ENCODE results near the gene AGAP1. TPM values are rescaled to one million over a fixed set of nuclear protein-coding genes. Genes with fewer than 3 reads are reported as not detected.

The AGAP1 gene
- total and polyA plus RNA-seq, 2 donors: 1.7 to 3.0 TPM

- H3K4me3 ChIP-seq (ENCODE audit: low read length in 2 of 2): no peak overlapping the region
- H3K4me1 ChIP-seq (ENCODE audit: control insufficient read depth in 2 of 2, insufficient read depth in 2 of 2, low read length in 2 of 2): no peaks in the 10 kb centered on the region
- no peaks in the 10 kb centered on the region for H3K9me3 ChIP-seq (ENCODE audit: control insufficient read depth in 2 of 2, insufficient read depth in 1 of 2, low read length in 1 of 2)
- H3K27ac ChIP-seq (ENCODE audit: low read depth in 1 of 2, low read length in 1 of 2): no peak overlapping the region
- 94% methylated on average over 3 of the region's 3 CpGs for WGBS
- no peaks in the 10 kb centered on the region for H3K27me3 ChIP-seq (ENCODE audit: control insufficient read depth in 2 of 2, insufficient read depth in 1 of 2, low read length in 1 of 2)
- H3K36me3 ChIP-seq (ENCODE audit: control insufficient read depth in 2 of 2, insufficient read depth in 2 of 2, low read length in 1 of 2): no peaks in the 10 kb centered on the region
- DNase-seq (ENCODE audit: low read depth in 6 of 9, low spot score in 9 of 9): no peak
These were observed 52.2 kb downstream of the AGAP1 start for GRCh38 chr2:235546151-235546435.

- Histone ChIP-seq H3K27ac (ENCODE audit: low read depth in 1 of 2, low read length in 1 of 2) (no peak overlapping the region), H3K27me3 (ENCODE audit: control insufficient read depth in 2 of 2, insufficient read depth in 1 of 2, low read length in 1 of 2) (no peaks in the 10 kb centered on the region), H3K36me3 (ENCODE audit: control insufficient read depth in 2 of 2, insufficient read depth in 2 of 2, low read length in 1 of 2) (no peaks in the 10 kb centered on the region), H3K4me1 (ENCODE audit: control insufficient read depth in 2 of 2, insufficient read depth in 2 of 2, low read length in 2 of 2) (no peaks in the 10 kb centered on the region), H3K4me3 (ENCODE audit: low read length in 2 of 2) (no peak overlapping the region), H3K9me3 (ENCODE audit: control insufficient read depth in 2 of 2, insufficient read depth in 1 of 2, low read length in 1 of 2) (no peaks in the 10 kb centered on the region)
- DNase-seq (ENCODE audit: low read depth in 6 of 9, low spot score in 9 of 9): no peak
- 91% methylated on average over 9 of the region's 9 CpGs for WGBS
These were observed 52.6 kb downstream of the AGAP1 start for GRCh38 chr2:235546436-235546835.

DNA sequence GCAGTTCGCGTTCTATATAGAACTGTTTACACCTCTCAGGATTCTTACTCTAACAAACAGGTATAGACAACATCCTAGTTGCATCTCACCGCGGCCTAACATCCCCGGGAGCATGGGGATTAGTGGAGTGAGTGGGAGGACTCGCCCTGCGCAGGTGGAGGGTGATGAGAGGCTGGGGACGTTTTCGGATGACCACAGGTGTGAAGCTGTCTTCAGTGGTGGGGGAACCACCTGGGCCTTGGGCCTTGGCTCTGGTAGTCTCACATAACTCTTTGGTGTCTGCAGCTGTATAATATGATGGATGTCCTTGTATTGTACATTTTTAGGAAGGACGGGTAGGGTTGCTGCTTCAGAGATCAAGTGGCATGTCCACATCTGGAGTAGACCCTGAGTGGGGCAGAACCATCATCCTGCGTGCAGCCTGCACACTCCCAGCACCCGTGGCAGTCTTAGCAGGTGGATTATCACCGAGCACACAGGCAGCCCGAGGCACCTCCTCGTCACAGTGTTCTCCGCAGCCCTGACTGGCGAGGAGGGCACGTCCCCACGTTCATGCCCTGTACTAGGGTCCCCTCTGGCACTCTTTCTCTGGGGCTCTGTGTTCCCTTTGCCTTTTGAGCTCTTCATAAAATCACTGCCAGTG, 56.0 kb downstream of the AGAP1 start:
- H3K9me3 ChIP-seq (ENCODE audit: control insufficient read depth in 2 of 2, insufficient read depth in 1 of 2, low read length in 1 of 2): no peaks in the 10 kb centered on the region
- no peak for DNase-seq (ENCODE audit: low read depth in 6 of 9, low spot score in 9 of 9)
- H3K36me3 ChIP-seq (ENCODE audit: control insufficient read depth in 2 of 2, insufficient read depth in 2 of 2, low read length in 1 of 2): no peaks in the 10 kb centered on the region
- H3K27ac ChIP-seq (ENCODE audit: low read depth in 1 of 2, low read length in 1 of 2): no peak overlapping the region
- WGBS: 94% methylated on average over 19 of the region's 19 CpGs
- no peaks in the 10 kb centered on the region for H3K4me1 ChIP-seq (ENCODE audit: control insufficient read depth in 2 of 2, insufficient read depth in 2 of 2, low read length in 2 of 2)
- H3K4me3 ChIP-seq (ENCODE audit: low read length in 2 of 2): no peak overlapping the region
- H3K27me3 ChIP-seq (ENCODE audit: control insufficient read depth in 2 of 2, insufficient read depth in 1 of 2, low read length in 1 of 2): peaks cover 0 to 3% of the 10 kb centered on the region in 2 donors

DNA sequence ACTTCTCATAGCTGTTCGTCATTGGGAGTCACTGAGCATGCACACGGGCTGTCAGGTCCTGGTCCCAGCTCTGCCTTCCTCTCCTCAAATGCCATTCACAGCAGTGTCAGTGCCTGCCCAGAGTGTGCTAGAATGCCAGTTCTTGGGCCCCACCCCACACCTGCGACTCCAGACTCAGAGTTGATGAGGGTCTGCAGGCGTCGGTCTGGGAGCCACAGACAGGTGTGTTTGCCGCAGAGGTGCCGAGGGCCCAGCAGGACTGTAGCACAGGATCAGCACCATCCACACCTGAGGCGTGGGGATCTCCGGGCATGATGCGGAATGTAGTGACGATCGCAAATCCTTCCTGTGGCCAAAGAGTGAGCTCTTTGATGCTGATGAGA, 56.5 kb downstream of the AGAP1 start:
- H3K4me3 ChIP-seq (ENCODE audit: low read length in 2 of 2): no peak overlapping the region
- H3K27ac ChIP-seq (ENCODE audit: low read depth in 1 of 2, low read length in 1 of 2): no peak overlapping the region
- peaks cover 0 to 3% of the 10 kb centered on the region in 2 donors for H3K27me3 ChIP-seq (ENCODE audit: control insufficient read depth in 2 of 2, insufficient read depth in 1 of 2, low read length in 1 of 2)
- DNase-seq (ENCODE audit: low read depth in 6 of 9, low spot score in 9 of 9): no peak
- H3K9me3 ChIP-seq (ENCODE audit: control insufficient read depth in 2 of 2, insufficient read depth in 1 of 2, low read length in 1 of 2): no peaks in the 10 kb centered on the region
- no peaks in the 10 kb centered on the region for H3K4me1 ChIP-seq (ENCODE audit: control insufficient read depth in 2 of 2, insufficient read depth in 2 of 2, low read length in 2 of 2)
- 97% methylated on average over 12 of the region's 12 CpGs for WGBS
- no peaks in the 10 kb centered on the region for H3K36me3 ChIP-seq (ENCODE audit: control insufficient read depth in 2 of 2, insufficient read depth in 2 of 2, low read length in 1 of 2)

DNA sequence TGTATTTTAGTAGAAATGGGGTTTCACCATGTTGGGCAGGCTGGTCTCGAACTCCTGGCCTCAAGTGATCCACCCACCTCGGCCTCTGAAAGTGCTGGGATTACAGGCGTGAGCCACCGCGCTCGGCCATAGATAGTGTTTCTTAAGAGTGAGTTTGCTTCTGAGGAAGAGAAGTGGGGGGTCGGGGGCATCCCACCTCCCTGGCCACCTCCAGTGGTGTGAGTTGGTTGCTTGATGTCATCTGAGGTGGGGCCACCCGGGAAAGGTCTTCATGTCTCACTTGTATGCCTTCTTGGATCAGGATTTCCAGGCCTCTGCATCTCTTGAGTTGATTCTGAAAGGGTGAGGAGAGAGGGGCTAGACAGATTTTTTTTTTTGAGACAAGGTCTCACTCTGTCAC, 57.1 kb downstream of the AGAP1 start:
- Histone ChIP-seq H3K4me1 (ENCODE audit: control insufficient read depth in 2 of 2, insufficient read depth in 2 of 2, low read length in 2 of 2) (no peaks in the 10 kb centered on the region), H3K4me3 (ENCODE audit: low read length in 2 of 2) (no peak overlapping the region), H3K27me3 (ENCODE audit: control insufficient read depth in 2 of 2, insufficient read depth in 1 of 2, low read length in 1 of 2) (peaks cover 0 to 3% of the 10 kb centered on the region in 2 donors), H3K27ac (ENCODE audit: low read depth in 1 of 2, low read length in 1 of 2) (no peak overlapping the region), H3K36me3 (ENCODE audit: control insufficient read depth in 2 of 2, insufficient read depth in 2 of 2, low read length in 1 of 2) (no peaks in the 10 kb centered on the region), H3K9me3 (ENCODE audit: control insufficient read depth in 2 of 2, insufficient read depth in 1 of 2, low read length in 1 of 2) (no peaks in the 10 kb centered on the region)
- no peak for DNase-seq (ENCODE audit: low read depth in 6 of 9, low spot score in 9 of 9)
- 98% methylated on average over 8 of the region's 8 CpGs for WGBS

- no peak for DNase-seq (ENCODE audit: low read depth in 6 of 9, low spot score in 9 of 9)
- WGBS: 31% methylated on average over 8 of the region's 8 CpGs
- no peak overlapping the region for H3K4me3 ChIP-seq (ENCODE audit: low read length in 2 of 2)
- no peaks in the 10 kb centered on the region for H3K4me1 ChIP-seq (ENCODE audit: control insufficient read depth in 2 of 2, insufficient read depth in 2 of 2, low read length in 2 of 2)
- H3K36me3 ChIP-seq (ENCODE audit: control insufficient read depth in 2 of 2, insufficient read depth in 2 of 2, low read length in 1 of 2): no peaks in the 10 kb centered on the region
- H3K9me3 ChIP-seq (ENCODE audit: control insufficient read depth in 2 of 2, insufficient read depth in 1 of 2, low read length in 1 of 2): no peaks in the 10 kb centered on the region
- no peak overlapping the region for H3K27ac ChIP-seq (ENCODE audit: low read depth in 1 of 2, low read length in 1 of 2)
- H3K27me3 ChIP-seq (ENCODE audit: control insufficient read depth in 2 of 2, insufficient read depth in 1 of 2, low read length in 1 of 2): peaks cover 0 to 3% of the 10 kb centered on the region in 2 donors
These were observed 58.1 kb downstream of the AGAP1 start for GRCh38 chr2:235551965-235552364.

DNA sequence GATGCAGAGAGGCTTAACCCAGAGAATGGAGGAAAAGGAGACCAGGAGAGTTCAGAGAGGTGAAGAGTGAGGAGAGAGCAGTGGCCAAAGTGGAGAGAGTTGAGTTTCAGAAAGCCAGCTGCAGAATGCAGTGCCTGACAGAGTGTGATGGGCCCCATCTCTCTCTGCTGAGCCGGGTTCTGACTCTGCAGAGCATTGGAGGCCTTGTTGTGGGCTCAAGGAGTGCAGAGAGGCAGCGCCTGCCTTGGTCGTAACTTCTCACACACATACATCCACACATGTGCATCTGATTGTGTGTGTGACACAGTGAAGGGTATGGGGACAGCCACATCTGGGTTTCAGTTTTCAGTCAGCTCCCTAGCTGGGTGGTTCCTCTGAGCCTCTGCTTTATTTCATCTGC, 58.8 kb downstream of the AGAP1 start:
- Histone ChIP-seq H3K4me3 (ENCODE audit: low read length in 2 of 2) (no peak overlapping the region), H3K27ac (ENCODE audit: low read depth in 1 of 2, low read length in 1 of 2) (no peak overlapping the region), H3K4me1 (ENCODE audit: control insufficient read depth in 2 of 2, insufficient read depth in 2 of 2, low read length in 2 of 2) (no peaks in the 10 kb centered on the region), H3K36me3 (ENCODE audit: control insufficient read depth in 2 of 2, insufficient read depth in 2 of 2, low read length in 1 of 2) (no peaks in the 10 kb centered on the region), H3K9me3 (ENCODE audit: control insufficient read depth in 2 of 2, insufficient read depth in 1 of 2, low read length in 1 of 2) (no peaks in the 10 kb centered on the region), H3K27me3 (ENCODE audit: control insufficient read depth in 2 of 2, insufficient read depth in 1 of 2, low read length in 1 of 2) (peaks cover 0 to 3% of the 10 kb centered on the region in 2 donors)
- 90% methylated on average over 3 of the region's 3 CpGs for WGBS
- DNase-seq (ENCODE audit: low read depth in 6 of 9, low spot score in 9 of 9): no peak

GRCh38 chr2:235553291-235553690, 59.4 kb downstream of the AGAP1 start:
- Histone ChIP-seq H3K27ac (ENCODE audit: low read depth in 1 of 2, low read length in 1 of 2) (no peak overlapping the region), H3K4me1 (ENCODE audit: control insufficient read depth in 2 of 2, insufficient read depth in 2 of 2, low read length in 2 of 2) (no peaks in the 10 kb centered on the region), H3K27me3 (ENCODE audit: control insufficient read depth in 2 of 2, insufficient read depth in 1 of 2, low read length in 1 of 2) (peaks cover 0 to 3% of the 10 kb centered on the region in 2 donors), H3K36me3 (ENCODE audit: control insufficient read depth in 2 of 2, insufficient read depth in 2 of 2, low read length in 1 of 2) (no peaks in the 10 kb centered on the region), H3K9me3 (ENCODE audit: control insufficient read depth in 2 of 2, insufficient read depth in 1 of 2, low read length in 1 of 2) (no peaks in the 10 kb centered on the region), H3K4me3 (ENCODE audit: low read length in 2 of 2) (no peak overlapping the region)
- DNase-seq (ENCODE audit: low read depth in 6 of 9, low spot score in 9 of 9): no peak
- WGBS: 90% methylated on average over 6 of the region's 6 CpGs

DNA sequence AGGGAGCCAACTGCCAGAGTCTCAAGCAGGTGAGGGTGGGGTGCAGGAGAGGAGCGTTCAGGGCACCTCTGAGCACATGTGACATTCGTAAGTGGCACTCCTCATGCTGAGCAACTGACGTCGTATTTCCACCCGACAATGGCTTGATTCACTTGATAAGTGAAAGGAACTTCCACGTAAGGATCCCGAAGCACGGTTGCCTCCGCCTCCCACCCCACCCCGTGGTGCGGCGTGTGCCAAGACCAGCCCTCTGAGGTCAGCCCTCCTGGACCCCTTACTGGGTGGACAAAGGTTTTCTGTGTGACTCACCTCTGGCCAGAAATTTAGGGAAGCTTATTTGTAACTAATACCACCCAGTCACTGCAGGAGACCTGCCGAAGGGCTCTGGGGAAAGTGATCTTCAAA, 59.9 kb downstream of the AGAP1 start:
- 87% methylated on average over 13 of the region's 13 CpGs for WGBS

GRCh38 chr2:235554385-235554784, 60.5 kb downstream of the AGAP1 start:
- DNase-seq (ENCODE audit: low read depth in 6 of 9, low spot score in 9 of 9): no peak
- no peak overlapping the region for H3K4me3 ChIP-seq (ENCODE audit: low read length in 2 of 2)
- H3K4me1 ChIP-seq (ENCODE audit: control insufficient read depth in 2 of 2, insufficient read depth in 2 of 2, low read length in 2 of 2): no peaks in the 10 kb centered on the region
- H3K9me3 ChIP-seq (ENCODE audit: control insufficient read depth in 2 of 2, insufficient read depth in 1 of 2, low read length in 1 of 2): no peaks in the 10 kb centered on the region
- no peak overlapping the region for H3K27ac ChIP-seq (ENCODE audit: low read depth in 1 of 2, low read length in 1 of 2)
- H3K27me3 ChIP-seq (ENCODE audit: control insufficient read depth in 2 of 2, insufficient read depth in 1 of 2, low read length in 1 of 2): peaks cover 0 to 3% of the 10 kb centered on the region in 2 donors
- no peaks in the 10 kb centered on the region for H3K36me3 ChIP-seq (ENCODE audit: control insufficient read depth in 2 of 2, insufficient read depth in 2 of 2, low read length in 1 of 2)
- WGBS: 94% methylated on average over 6 of the region's 6 CpGs

More for the DNA sequence above, 59.9 kb downstream of the AGAP1 start:
- DNase-seq (ENCODE audit: low read depth in 6 of 9, low spot score in 9 of 9): no peak
- no peaks in the 10 kb centered on the region for H3K4me1 ChIP-seq (ENCODE audit: control insufficient read depth in 2 of 2, insufficient read depth in 2 of 2, low read length in 2 of 2)
- peaks cover 0 to 3% of the 10 kb centered on the region in 2 donors for H3K27me3 ChIP-seq (ENCODE audit: control insufficient read depth in 2 of 2, insufficient read depth in 1 of 2, low read length in 1 of 2)
- H3K4me3 ChIP-seq (ENCODE audit: low read length in 2 of 2): no peak overlapping the region
- no peaks in the 10 kb centered on the region for H3K9me3 ChIP-seq (ENCODE audit: control insufficient read depth in 2 of 2, insufficient read depth in 1 of 2, low read length in 1 of 2)
- no peak overlapping the region for H3K27ac ChIP-seq (ENCODE audit: low read depth in 1 of 2, low read length in 1 of 2)
- no peaks in the 10 kb centered on the region for H3K36me3 ChIP-seq (ENCODE audit: control insufficient read depth in 2 of 2, insufficient read depth in 2 of 2, low read length in 1 of 2)
